Epithelial cell of esophagus (primary cell): ENCODE data around the gene RNF213.

ENCODE experiments used
- DNase-seq: peaks from one replicate; pipeline ENCODE4 v3.0.0; 2010; ENCODE audit warnings: low read depth
- H3K4me3 ChIP-seq: 2 replicates; pipeline ENCODE4 v1.5.1; 2011; ENCODE audit warnings: mild to moderate bottlenecking, low read length, control low read depth
- TF ChIP-seq, protein P1 (sequence below): IDR thresholded peaks from 2 replicates; pipeline ENCODE4 v1.5.1; 2011; ENCODE audit warnings: low read depth, mild to moderate bottlenecking, low read length, control low read depth, inconsistent platforms; ENCODE audit not compliant: insufficient read depth; ENCODE audit errors: missing control alignments

The RNF213 gene

DNA sequence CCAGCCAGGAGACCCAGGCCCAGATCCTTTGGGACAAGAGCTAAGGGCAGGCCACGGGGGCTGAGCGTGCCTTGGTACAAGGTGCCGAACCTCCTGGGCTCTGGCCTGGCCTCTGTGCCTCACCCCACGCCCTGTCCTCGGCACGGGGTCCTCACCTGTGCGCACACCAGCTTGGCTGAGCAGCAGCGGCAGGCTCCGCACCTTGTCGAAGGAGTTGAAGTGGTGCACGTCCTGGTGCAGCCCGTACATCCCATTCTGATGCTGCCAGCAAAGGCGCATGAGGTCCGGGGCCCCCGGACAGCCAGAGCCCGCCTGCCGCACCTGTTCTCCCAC, 45.8 kb upstream of the RNF213 start:
- TF ChIP-seq, protein P1, sequence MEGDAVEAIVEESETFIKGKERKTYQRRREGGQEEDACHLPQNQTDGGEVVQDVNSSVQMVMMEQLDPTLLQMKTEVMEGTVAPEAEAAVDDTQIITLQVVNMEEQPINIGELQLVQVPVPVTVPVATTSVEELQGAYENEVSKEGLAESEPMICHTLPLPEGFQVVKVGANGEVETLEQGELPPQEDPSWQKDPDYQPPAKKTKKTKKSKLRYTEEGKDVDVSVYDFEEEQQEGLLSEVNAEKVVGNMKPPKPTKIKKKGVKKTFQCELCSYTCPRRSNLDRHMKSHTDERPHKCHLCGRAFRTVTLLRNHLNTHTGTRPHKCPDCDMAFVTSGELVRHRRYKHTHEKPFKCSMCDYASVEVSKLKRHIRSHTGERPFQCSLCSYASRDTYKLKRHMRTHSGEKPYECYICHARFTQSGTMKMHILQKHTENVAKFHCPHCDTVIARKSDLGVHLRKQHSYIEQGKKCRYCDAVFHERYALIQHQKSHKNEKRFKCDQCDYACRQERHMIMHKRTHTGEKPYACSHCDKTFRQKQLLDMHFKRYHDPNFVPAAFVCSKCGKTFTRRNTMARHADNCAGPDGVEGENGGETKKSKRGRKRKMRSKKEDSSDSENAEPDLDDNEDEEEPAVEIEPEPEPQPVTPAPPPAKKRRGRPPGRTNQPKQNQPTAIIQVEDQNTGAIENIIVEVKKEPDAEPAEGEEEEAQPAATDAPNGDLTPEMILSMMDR = no peak
- no peak for DNase-seq
- no peak overlapping the region for H3K4me3 ChIP-seq

- no peak overlapping the region for H3K4me3 ChIP-seq
- TF ChIP-seq, protein P1 = no peak
- DNase-seq = no peak
Observed at GRCh38 chr17:80216473-80217456, 43.9 kb upstream of the RNF213 start.

GRCh38 chr17:80217703-80218362, 42.8 kb upstream of the RNF213 start:
- no peak overlapping the region for H3K4me3 ChIP-seq
- DNase-seq = no peak

GRCh38 chr17:80218391-80218790, 42.3 kb upstream of the RNF213 start:
- no peak for DNase-seq
- TF ChIP-seq, protein P1 = no peak
- no peak overlapping the region for H3K4me3 ChIP-seq

More at GRCh38 chr17:80217703-80218362, 42.8 kb upstream of the RNF213 start:
- TF ChIP-seq, protein P1 = no peak

DNA sequence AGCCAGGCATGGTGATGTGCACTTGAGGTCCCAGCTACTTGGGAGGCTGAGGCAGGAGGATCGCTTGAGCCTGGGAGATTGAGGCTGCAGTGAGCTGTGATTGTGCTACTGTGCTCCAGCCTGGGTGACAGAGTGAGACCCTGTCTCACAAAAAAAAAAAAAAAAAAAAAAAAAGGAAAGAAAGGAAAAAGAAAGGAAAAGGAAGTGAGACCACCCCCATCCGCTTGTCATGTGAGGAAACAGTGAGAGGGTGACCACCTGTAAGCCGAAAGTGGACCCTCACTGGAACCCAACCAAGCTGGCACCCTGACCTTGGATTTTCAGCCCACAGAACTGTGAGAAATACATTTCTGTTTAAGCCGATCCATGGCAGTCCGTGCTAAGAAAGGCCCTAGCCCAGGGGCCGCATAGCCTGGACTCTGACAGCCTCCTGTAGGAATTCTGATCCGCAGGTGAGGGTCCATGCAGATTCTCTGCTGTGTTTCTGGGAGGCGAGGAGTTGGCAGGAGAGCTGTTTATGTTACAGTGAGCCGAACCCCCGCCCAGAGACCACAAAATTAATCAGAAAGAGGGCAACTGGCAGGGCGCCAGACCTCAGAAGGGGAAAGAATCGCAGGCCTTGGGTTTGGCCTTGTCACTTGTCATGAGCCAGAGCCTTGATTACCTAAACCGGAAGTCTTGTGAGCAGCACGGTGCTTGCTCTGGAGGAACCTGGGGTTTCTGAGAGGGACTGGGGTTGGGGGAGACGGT, 41.5 kb upstream of the RNF213 start:
- H3K4me3 ChIP-seq = peak overlapping the region; percentile 74
- peak; percentile 52 for DNase-seq
- TF ChIP-seq, protein P1 = no peak

- TF ChIP-seq, protein P1 = no peak
- DNase-seq = no peak
- peak overlapping the region; percentile 74 for H3K4me3 ChIP-seq
Observed at GRCh38 chr17:80219763-80220053, 40.9 kb upstream of the RNF213 start.
